HCT116 (cell line): ENCODE results near the gene SETD2.

ENCODE experiments used
- CBX3 ChIP-seq: IDR thresholded peaks from 2 replicates; pipeline ENCODE4 v1.6.1; 2012; ENCODE audit warnings: low read depth
- CEBPB ChIP-seq: IDR thresholded peaks from 2 replicates; pipeline ENCODE4 v1.6.1; 2012; ENCODE audit warnings: low read depth
- CTCF ChIP-seq, 3 experiments: fragments of 200-600 bp in 1 of 3; sonication (generic) in 1 of 3; IDR thresholded peaks in 2 of 3; conservative IDR thresholded peaks in 1 of 3; 2 replicates each; pipeline ENCODE4 v1.5.1; 2012 to 2017; ENCODE audit warnings: low read depth in 2 of 3, low read length in 2 of 3, antibody characterized with exemption in 1 of 3, borderline replicate concordance in 1 of 3, control low read depth in 1 of 3, mild to moderate bottlenecking in 1 of 3, mixed read lengths in 1 of 3, mixed run types in 1 of 3, moderate library complexity in 1 of 3; ENCODE audit not compliant: insufficient read depth in 1 of 3
- EZH2 ChIP-seq: fragments of 200-600 bp; sonication (generic); IDR thresholded peaks from 2 replicates; pipeline ENCODE4 v1.6.1; 2017; ENCODE audit warnings: antibody characterized with exemption, mixed run types
- MAX ChIP-seq: IDR thresholded peaks from 2 replicates; pipeline ENCODE4 v1.6.1; 2012
- POLR2A ChIP-seq: IDR thresholded peaks from 2 replicates; pipeline ENCODE4 v1.7.0; 2011; ENCODE audit warnings: borderline replicate concordance; ENCODE audit not compliant: insufficient read depth, insufficient read length; ENCODE audit errors: extremely low read depth
- POLR2AphosphoS5 ChIP-seq: IDR thresholded peaks from 2 replicates; pipeline ENCODE4 v1.6.1; 2011; ENCODE audit warnings: mild to moderate bottlenecking, low read depth, low read length, moderate library complexity
- REST ChIP-seq: IDR thresholded peaks from 2 replicates; pipeline ENCODE4 v1.6.1; 2012; ENCODE audit warnings: low read depth
- SIN3A ChIP-seq: IDR thresholded peaks from 2 replicates; pipeline ENCODE4 v1.6.1; 2012; ENCODE audit warnings: low read depth
- SRF ChIP-seq: IDR thresholded peaks from 2 replicates; pipeline ENCODE4 v1.6.1; 2012; ENCODE audit warnings: low read depth
- ZBTB33 ChIP-seq: IDR thresholded peaks from 2 replicates; pipeline ENCODE4 v1.6.1; 2011; ENCODE audit warnings: mild to moderate bottlenecking, low read length, moderate library complexity; ENCODE audit not compliant: insufficient replicate concordance; ENCODE audit errors: extremely low read depth
- ZNF274 ChIP-seq: fragments of 200-500 bp; sonication (Bioruptor generic); IDR thresholded peaks from 2 replicates; pipeline ENCODE4 v1.6.1; 2014; ENCODE audit warnings: mild to moderate bottlenecking, low read depth, low read length, inconsistent platforms

- no peak for TF ChIP-seq CTCF (IDR thresholded peaks at IDR 0.05 in 2 of 3, conservative IDR thresholded peaks at IDR 0.05 in 1 of 3; ENCODE audit: borderline replicate concordance in 1 of 3, insufficient read depth in 1 of 3, low read depth in 2 of 3, low read length in 2 of 3)
- TF ChIP-seq MAX, result no peak
- TF ChIP-seq EZH2, result no peak
- no peak for TF ChIP-seq SIN3A
- no peak for TF ChIP-seq POLR2A
- no peak for TF ChIP-seq POLR2AphosphoS5
- no peak for TF ChIP-seq CBX3
- no peak for TF ChIP-seq SRF
- TF ChIP-seq ZBTB33, result no peak
- TF ChIP-seq ZNF274, result no peak
- TF ChIP-seq REST, result no peak
- TF ChIP-seq CEBPB, result no peak
These were observed 168.8 kb downstream of the SETD2 start for GRCh38 chr3:46994801-46995731.
